GM19324 (cell line): ENCODE results near the gene SRPX2.
A peak's percentile ranks its signal among the peaks of the same experiment; 100 is the strongest.

Source experiments
- ATAC-seq: cut with Tn5 transposase; IDR thresholded peaks from one replicate; pipeline ENCODE4 v1.9.1; 2021; ENCODE audit warnings: mild to moderate bottlenecking, moderate library complexity; ENCODE audit not compliant: unreplicated experiment, low FRiP score

Gene SRPX2

GRCh38 chrX:100649550-100650356 lies 5.8 kb downstream of the SRPX2 start:
- ATAC-seq: no peak

GRCh38 chrX:100650841-100651240 lies 6.8 kb downstream of the SRPX2 start:
- ATAC-seq: no peak

- no peak for ATAC-seq
These were observed 8.3 kb downstream of the SRPX2 start for GRCh38 chrX:100652266-100652665.

GRCh38 chrX:100654261-100654660 lies 10.3 kb downstream of the SRPX2 start:
- no peak for ATAC-seq

GRCh38 chrX:100658941-100659381 lies 15.0 kb downstream of the SRPX2 start:
- no peak for ATAC-seq

- no peak for ATAC-seq
These were observed 15.6 kb downstream of the SRPX2 start for GRCh38 chrX:100659431-100660137.

GRCh38 chrX:100662170-100662569 lies 18.2 kb downstream of the SRPX2 start:
- no peak for ATAC-seq

- ATAC-seq: no peak
These were observed 18.8 kb downstream of the SRPX2 start for GRCh38 chrX:100662796-100663195.

GRCh38 chrX:100663642-100664041 lies 19.6 kb downstream of the SRPX2 start:
- no peak for ATAC-seq

- no peak for ATAC-seq
These were observed 29.0 kb downstream of the SRPX2 start for GRCh38 chrX:100672966-100673365.

- no peak for ATAC-seq
These were observed 29.5 kb downstream of the SRPX2 start for GRCh38 chrX:100673397-100673953.

- no peak for ATAC-seq
These were observed 30.7 kb downstream of the SRPX2 start for GRCh38 chrX:100674705-100675104.

GRCh38 chrX:100677611-100678181 lies 33.7 kb downstream of the SRPX2 start:
- ATAC-seq: no peak

GRCh38 chrX:100680756-100681155 lies 36.8 kb downstream of the SRPX2 start:
- no peak for ATAC-seq

GRCh38 chrX:100681599-100681998 lies 37.6 kb downstream of the SRPX2 start:
- no peak for ATAC-seq

- no peak for ATAC-seq
These were observed 38.9 kb downstream of the SRPX2 start for GRCh38 chrX:100682939-100683338.

GRCh38 chrX:100685284-100685996 lies 41.4 kb downstream of the SRPX2 start:
- peak; percentile 49 for ATAC-seq

- no peak for ATAC-seq
These were observed 42.0 kb downstream of the SRPX2 start for GRCh38 chrX:100685997-100686305.

- ATAC-seq: no peak
These were observed 43.1 kb downstream of the SRPX2 start for GRCh38 chrX:100687128-100687527.

- peak; percentile 46 for ATAC-seq
These were observed 43.5 kb downstream of the SRPX2 start for GRCh38 chrX:100687546-100687945.

GRCh38 chrX:100695302-100695701 lies 51.3 kb downstream of the SRPX2 start:
- ATAC-seq: no peak
